ENCODE measurements around the gene NMUR2. TPM values are rescaled to one million over a fixed set of nuclear protein-coding genes. Genes with fewer than 3 reads are reported as not detected.

The NMUR2 gene
- total and polyA plus RNA-seq, 4 donors = 0.01 to 0.49 (median 0.28) TPM; not detected in 1

- Histone ChIP-seq H3K9ac (ENCODE audit: insufficient read depth in 1 of 2, low read length in 2 of 2) (no peak overlapping the region), H3K27ac (ENCODE audit: low read depth in 1 of 2, low read length in 1 of 2) (no peak overlapping the region), H3K27me3 (ENCODE audit: control insufficient read depth in 3 of 3, insufficient read depth in 3 of 3, low read length in 2 of 3) (no peaks in the 10 kb centered on the region), H3K4me3 (no peak overlapping the region), H3K4me1 (ENCODE audit: control insufficient read depth in 5 of 5, insufficient read depth in 5 of 5, low read length in 5 of 5) (no peaks in the 10 kb centered on the region), H3K36me3 (ENCODE audit: control insufficient read depth in 4 of 4, insufficient read depth in 4 of 4, low read length in 4 of 4) (no peaks in the 10 kb centered on the region), H3K9me3 (ENCODE audit: control insufficient read depth in 4 of 4, insufficient read depth in 3 of 4, low read length in 3 of 4) (no peaks in the 10 kb centered on the region)
- no peak for ATAC-seq (ENCODE audit: insufficient read depth, low FRiP score)
- 58 to 75% methylated on average over 3 of the region's 3 CpGs for WGBS, 2 donors
- no peak for TF ChIP-seq CTCF (IDR thresholded peaks at IDR 0.05; ENCODE audit: control extremely low read depth, extremely low read depth)
- DNase-seq = peak in 2 of 3 donors; percentile 47 to 59
These were observed 25.7 kb downstream of the NMUR2 start for GRCh38 chr5:152379331-152379730.

GRCh38 chr5:152378730-152379129 lies 26.3 kb downstream of the NMUR2 start:
- no peaks in the 10 kb centered on the region for H3K27me3 ChIP-seq (ENCODE audit: control insufficient read depth in 3 of 3, insufficient read depth in 3 of 3, low read length in 2 of 3)
- no peak overlapping the region for H3K27ac ChIP-seq (ENCODE audit: low read depth in 1 of 2, low read length in 1 of 2)
- no peaks in the 10 kb centered on the region for H3K36me3 ChIP-seq (ENCODE audit: control insufficient read depth in 4 of 4, insufficient read depth in 4 of 4, low read length in 4 of 4)
- ATAC-seq (ENCODE audit: insufficient read depth, low FRiP score) (no peak), DNase-seq (no peak)
- TF ChIP-seq CTCF (IDR thresholded peaks at IDR 0.05; ENCODE audit: control extremely low read depth, extremely low read depth) = no peak
- no peak overlapping the region for H3K9ac ChIP-seq (ENCODE audit: insufficient read depth in 1 of 2, low read length in 2 of 2)
- H3K4me1 ChIP-seq (ENCODE audit: control insufficient read depth in 5 of 5, insufficient read depth in 5 of 5, low read length in 5 of 5) = no peaks in the 10 kb centered on the region
- WGBS, 2 donors = 60 to 76% methylated on average over 3 of the region's 3 CpGs
- H3K4me3 ChIP-seq = no peak overlapping the region
- H3K9me3 ChIP-seq (ENCODE audit: control insufficient read depth in 4 of 4, insufficient read depth in 3 of 4, low read length in 3 of 4) = no peaks in the 10 kb centered on the region

- H3K27ac ChIP-seq (ENCODE audit: low read depth in 1 of 2, low read length in 1 of 2) = no peak overlapping the region
- WGBS, 2 donors = 71 to 80% methylated on average over 4 of the region's 4 CpGs
- ATAC-seq (ENCODE audit: insufficient read depth, low FRiP score) (no peak), DNase-seq (no peak)
- H3K36me3 ChIP-seq (ENCODE audit: control insufficient read depth in 4 of 4, insufficient read depth in 4 of 4, low read length in 4 of 4) = no peaks in the 10 kb centered on the region
- H3K4me3 ChIP-seq = no peak overlapping the region
- no peaks in the 10 kb centered on the region for H3K9me3 ChIP-seq (ENCODE audit: control insufficient read depth in 4 of 4, insufficient read depth in 3 of 4, low read length in 3 of 4)
- H3K4me1 ChIP-seq (ENCODE audit: control insufficient read depth in 5 of 5, insufficient read depth in 5 of 5, low read length in 5 of 5) = no peaks in the 10 kb centered on the region
- H3K9ac ChIP-seq (ENCODE audit: insufficient read depth in 1 of 2, low read length in 2 of 2) = no peak overlapping the region
- H3K27me3 ChIP-seq (ENCODE audit: control insufficient read depth in 3 of 3, insufficient read depth in 3 of 3, low read length in 2 of 3) = no peaks in the 10 kb centered on the region
- no peak for TF ChIP-seq CTCF (IDR thresholded peaks at IDR 0.05; ENCODE audit: control extremely low read depth, extremely low read depth)
These were observed 28.2 kb downstream of the NMUR2 start for GRCh38 chr5:152376886-152377285.

GRCh38 chr5:152374711-152375275 lies 30.3 kb downstream of the NMUR2 start:
- Histone ChIP-seq H3K36me3 (ENCODE audit: control insufficient read depth in 4 of 4, insufficient read depth in 4 of 4, low read length in 4 of 4) (no peaks in the 10 kb centered on the region), H3K9ac (ENCODE audit: insufficient read depth in 1 of 2, low read length in 2 of 2) (no peak overlapping the region), H3K9me3 (ENCODE audit: control insufficient read depth in 4 of 4, insufficient read depth in 3 of 4, low read length in 3 of 4) (no peaks in the 10 kb centered on the region), H3K4me1 (ENCODE audit: control insufficient read depth in 5 of 5, insufficient read depth in 5 of 5, low read length in 5 of 5) (no peaks in the 10 kb centered on the region), H3K27me3 (ENCODE audit: control insufficient read depth in 3 of 3, insufficient read depth in 3 of 3, low read length in 2 of 3) (no peaks in the 10 kb centered on the region), H3K27ac (ENCODE audit: low read depth in 1 of 2, low read length in 1 of 2) (no peak overlapping the region), H3K4me3 (no peak overlapping the region)
- DNase-seq (no peak), ATAC-seq (ENCODE audit: insufficient read depth, low FRiP score) (no peak)
- WGBS, 2 donors = 83 to 88% methylated on average over 1 of the region's 1 CpG
- no peak for TF ChIP-seq CTCF (IDR thresholded peaks at IDR 0.05; ENCODE audit: control extremely low read depth, extremely low read depth)

Measured in lung (tissue), 12 donors.